Daoy (cell line): Measurements from ENCODE around the gene NRROS. TPM values are rescaled to one million over a fixed set of nuclear protein-coding genes. Genes with fewer than 3 reads are reported as not detected.
"Not testable (repeated sequence)": the region's sequence is repeated elsewhere in the genome, so short reads cannot be mapped to it uniquely, and the experiment has no call there.

ENCODE experiments used
- DNase-seq: peaks from one replicate; pipeline ENCODE4 v3.0.0-alpha.2; 2015; ENCODE audit warnings: low read depth
- total RNA-seq: library from RNA; depleted of rRNA; stranded (reverse); fragments of >200 nt; shearing (Covaris generic); gene quantifications from 2 replicates; pipeline ENCODE4 v1.2.3, GENCODE V29; 2014

The NRROS gene
- total RNA-seq, 1 experiment from 2014 or later: 2.5 TPM

DNA sequence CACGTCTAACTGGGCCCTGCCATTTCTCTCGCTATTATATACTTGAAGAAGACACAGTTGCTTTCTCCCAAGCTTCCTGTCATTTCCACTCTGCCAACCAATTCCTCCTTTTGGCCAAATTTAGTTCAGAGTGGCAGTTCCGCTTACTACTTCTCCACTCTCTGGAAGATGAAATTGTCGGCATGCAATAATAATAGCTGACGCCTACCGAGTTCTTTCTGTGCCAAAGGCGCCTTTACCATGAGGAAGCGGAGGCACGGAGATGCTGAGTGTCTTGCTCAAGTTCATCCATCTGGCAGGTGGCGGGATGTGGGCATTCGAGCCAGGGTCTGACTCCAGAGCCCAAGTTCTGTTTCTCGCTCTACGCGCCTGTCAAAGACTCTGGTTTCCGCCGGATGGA, 14.6 kb upstream of the NRROS start:
- DNase-seq: no peak

DNA sequence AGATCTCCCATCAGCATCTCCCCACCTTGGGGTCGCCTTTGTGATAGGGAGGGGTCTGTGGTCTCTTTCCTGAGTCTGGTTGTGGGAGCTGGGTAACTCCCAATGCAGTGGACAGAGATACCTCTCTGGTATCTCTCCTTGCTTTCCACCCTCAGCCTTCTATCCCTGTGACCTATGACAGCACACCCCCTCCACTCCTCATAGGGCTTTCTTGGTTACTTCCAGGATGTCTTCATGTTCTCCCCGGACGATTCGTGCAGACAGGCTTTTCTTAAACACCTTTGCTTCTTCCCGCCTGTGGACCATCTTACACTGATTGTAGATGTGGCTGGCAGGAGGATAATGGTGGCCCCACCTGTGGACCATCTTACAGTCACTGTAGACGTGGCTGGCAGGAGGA, 14.2 kb upstream of the NRROS start:
- DNase-seq: no peak

DNA sequence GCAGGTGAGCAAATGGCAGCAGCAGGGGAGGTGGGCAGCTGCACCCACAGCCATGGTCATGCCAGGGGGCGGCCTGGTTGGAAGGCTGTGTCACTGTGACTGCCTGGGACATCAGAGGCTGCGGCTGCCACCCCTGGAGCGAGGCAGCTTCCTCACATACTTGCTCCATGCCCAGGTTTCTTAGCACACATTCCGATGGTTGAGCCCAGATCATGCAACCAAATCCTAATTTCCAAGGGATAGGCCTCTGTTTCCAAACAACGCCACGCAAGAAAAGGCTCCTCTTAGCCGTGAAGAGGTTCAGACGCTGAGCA, 11.6 kb upstream of the NRROS start:
- DNase-seq: no peak

DNA sequence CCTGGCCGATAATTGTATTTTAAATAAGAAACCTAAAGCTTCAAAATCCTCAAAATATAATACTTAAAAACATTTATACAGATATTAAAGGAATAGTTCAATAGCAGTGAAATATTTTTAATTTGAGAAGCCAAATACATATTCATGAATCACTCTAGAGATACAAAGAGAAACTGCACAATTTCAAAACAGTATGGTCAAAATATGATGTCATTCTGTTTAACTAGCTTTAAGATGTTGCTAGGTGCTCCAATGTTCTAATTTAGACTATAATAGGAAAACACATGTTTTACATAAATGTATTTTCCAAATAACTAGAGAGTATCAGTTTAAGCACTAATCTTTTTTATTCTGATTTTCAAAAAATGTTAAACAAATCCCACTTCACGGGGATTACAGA, 10.3 kb upstream of the NRROS start:
- no peak for DNase-seq

DNA sequence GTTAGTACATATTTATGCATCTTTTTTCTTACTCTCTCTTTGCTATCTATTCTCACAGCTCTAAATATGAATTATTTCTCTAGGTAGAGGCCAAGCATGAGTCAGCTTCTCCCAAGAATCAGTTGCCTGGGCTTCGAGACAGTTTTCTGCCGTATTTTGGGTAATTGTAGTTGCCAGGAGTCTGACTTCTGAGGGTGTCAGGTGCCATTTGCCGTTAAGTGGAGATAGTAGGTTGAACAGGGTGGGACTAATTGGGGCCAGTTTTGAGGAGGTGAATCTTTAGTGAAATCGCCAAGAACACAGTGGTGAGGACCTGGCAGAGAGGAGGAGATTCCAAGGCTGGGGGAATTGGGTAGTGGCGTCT, 7.8 kb upstream of the NRROS start:
- no peak for DNase-seq

DNA sequence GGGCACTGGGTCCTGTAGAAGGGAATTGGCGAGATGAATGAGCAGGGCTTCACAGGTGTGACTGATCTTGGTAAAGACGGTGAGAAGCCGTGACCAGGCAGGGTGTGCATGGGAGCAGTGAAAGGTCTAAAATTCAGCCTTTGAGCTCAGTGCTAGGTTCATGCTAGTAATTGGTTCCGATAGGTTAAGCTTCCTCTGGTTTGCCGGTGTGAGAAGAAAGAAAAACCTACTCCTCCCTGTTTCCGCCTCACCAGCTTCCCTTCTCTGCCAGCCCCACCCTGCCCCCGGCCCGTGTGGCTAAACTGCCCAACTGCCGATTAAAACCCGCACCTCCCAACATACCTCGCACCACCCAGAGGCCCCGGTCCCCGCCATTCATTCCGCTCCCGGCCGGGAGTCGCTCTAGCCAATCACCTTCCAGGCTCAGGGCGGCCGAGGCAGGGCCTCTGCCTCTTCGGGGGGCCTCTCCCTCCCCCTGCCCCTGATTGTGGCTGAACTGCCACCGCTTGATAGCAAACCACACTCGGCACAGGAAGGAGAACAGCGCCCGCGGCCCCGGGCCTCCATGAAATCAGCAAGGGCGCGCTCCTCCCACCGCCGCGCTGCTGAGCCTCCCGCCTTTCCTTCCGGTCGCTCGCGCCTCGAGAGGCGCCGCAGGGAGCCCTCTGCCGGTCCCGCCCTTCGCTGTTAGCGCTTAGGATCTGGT, 7.3 kb upstream of the NRROS start:
- DNase-seq: peak; percentile 93

DNA sequence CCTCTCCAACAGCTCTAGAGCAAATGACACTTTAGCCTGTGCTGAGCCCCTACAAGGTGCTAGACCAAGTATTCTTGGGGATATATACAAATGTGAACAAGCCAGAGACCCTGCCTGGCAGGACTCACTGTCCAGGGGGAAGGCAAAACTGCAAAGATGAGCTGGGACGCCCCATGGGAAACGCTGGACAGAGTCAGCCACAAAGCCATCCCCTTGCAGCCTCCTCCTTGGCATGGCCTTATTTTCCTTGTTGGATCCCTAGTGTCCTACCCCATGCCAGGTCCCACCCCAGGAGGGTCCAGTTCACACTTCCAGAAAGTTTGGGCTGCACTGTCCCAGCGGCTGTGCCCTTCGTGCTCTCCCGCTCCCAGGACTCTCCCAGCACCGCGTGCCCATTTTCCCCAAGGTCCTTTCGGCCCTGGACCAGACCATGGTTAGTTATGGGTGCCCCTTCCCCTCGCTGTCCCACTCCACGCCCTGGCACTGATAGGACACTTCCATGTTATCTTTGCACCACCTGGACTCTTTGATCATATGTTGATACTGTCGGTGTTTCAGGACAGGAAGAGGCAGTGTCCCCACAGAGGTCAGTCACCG, 5.8 kb upstream of the NRROS start:
- no peak for DNase-seq

DNA sequence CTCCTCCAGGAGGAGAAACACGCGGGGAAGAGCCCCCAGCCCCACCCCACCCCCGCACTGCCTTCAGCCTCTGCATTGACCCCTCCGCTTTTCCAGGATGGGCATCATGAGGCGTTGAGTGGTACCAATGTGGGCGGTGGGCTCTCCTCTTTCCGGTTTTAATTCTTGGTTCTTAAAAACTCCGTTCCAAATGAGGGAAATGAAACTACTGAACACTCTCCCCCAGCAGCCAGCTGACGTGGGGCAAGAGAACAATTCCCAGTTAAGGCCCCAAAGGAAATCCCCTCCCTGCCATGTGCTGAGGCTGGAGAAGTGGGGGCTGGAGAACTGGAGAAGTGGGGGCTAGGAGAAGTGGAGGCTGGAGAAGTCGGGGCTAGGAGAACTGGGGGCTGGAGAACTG, 5.3 kb upstream of the NRROS start:
- no peak for DNase-seq

DNA sequence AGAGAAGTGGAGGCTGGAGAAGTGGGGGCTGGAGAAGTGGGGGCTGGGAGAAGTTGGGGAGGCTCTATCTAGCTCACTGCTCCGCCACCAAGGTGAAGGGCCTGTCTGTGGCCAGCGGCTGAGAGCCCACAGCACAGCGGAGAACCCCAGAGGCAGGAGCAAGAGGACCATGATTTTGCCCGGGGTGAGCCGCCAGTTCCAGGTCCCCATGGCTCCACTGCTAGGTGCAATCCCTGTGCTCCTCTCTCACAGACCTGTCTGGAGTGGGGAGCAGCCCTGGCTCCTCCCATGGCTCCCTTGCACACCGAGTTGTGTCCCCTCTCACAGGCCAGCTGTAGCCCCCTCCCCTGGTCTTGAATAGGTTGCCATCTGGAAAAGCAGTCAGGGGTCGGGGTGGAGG, 4.7 kb upstream of the NRROS start:
- no peak for DNase-seq

DNA sequence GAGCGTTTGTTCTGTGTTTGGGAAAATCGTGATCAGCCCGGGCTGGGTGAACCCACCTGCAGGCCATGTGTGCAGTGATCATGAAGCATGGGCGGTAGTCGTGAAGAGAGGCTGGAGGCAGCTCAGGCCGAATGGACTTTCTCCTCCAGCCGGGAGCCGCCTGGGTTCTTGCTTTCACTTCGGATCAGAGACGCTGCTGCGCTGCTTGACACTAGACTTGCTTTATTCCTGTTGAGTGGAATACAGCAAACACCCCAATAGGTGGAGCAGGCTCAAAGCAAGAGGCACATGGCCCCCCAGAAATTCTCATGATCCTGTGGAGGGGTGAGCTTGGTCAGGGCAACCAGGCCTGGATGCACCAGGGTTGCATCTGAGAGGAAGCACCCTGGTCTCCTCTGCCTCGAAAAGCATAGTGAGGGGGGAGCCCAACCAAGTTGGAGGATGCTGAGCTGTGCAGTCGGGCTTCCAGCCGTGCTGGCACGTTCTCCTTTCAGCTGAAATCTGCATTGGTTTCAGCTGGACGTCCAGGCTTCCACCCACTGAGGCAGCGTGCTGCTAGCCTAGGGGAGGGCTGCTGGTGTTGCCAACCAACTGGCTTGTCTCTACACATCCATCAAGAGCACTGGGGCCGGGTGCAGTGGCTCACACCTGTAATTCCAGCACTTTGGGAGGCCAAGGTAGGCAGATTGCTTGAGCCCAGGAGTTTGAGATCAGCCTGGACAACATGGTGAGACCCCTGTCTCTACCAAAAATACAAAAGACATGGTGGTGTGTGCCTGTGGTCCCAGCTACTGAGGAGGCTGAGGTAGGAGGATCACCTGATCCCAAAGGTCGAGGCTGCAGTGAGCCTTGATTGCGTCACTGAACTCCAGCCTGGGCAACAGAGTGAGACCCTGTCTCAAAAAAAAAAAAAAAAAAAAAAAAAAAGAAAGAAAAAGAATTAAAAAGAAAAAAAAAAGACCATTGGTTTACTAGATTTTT, 2.8 kb upstream of the NRROS start:
- no peak for DNase-seq

DNA sequence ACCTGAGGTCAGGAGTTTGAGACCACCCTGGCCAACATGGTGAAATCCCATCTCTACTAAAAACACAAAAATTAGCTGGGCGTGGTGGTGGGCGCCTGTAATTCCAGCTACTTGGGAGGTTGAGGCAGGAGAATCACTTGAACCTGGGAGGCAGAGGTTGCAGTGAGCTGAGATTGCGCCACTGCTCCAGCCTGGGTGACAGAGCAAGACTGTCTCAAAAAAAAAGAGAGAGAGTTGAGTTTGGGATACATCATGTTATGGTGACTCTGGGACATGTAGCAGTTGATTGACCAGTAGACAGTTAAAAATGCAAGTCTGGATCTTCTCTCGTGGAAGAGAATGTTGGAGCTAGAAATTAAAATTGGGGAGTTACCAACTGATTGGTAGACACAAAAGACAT, 1.6 kb upstream of the NRROS start:
- DNase-seq: not testable (repeated sequence)

DNA sequence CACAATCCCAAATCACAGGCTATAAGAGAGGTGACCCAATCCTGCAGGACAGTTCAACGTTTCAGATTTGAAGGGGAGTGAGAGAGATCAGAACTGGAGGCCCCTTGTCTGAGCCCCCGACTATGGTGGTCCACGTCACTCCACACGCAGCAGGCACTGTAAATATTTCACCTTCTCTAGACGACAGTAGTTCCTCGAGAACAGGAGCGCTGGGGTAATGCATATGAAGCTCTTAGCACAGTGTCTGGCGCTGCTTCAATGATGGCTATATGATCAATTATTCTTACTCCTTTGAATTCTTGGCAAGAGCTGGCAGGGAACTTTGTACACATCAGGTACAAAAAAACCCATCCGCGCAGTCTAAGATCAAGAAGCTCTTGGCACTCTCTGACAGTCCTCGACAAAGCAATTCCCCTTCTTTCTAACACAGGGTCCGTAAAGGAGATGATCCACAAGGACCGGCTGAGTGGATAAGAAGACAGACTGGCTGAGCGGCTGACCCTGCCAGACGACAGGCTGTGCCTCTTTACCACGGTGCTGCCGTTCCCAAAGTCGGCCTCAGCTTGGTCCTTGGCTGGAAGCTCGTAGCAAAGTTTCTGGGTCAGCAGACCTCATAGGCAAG, 522 bp upstream of the NRROS start:
- peak; percentile 20 for DNase-seq

DNA sequence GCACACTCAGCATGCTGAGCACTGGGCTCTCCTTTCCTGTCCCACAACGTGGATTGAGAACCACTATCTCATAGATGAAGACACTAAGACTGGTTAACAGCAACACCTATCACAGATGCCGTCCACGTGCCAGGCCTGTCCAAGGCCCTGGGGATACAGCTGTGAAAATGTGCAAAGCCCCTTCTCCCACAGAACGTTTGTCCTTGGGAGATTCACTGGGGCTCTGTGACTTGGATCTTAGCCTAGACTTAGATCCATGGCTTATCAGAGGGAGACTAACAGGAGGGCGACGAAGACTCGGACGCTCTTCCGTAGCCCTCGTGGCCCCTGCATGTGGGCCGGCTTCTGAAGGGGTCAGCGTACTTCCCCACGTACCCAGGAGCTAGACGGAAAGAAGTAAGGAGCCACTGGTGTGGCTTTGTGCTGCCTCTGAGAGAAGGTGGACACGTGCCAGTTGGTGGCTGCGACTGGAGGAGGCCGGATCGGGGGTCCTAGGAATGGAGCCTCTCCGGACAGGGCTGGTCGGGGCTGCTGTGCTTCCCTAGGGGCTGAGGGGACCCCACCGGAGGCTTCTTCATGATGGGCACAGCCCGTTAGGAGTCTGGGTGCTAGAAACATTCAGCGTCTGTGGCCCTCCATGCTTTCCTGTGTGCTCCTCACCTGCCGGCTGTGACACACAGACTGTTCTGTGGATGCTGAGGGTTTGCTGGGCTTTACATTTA, 964 bp downstream of the NRROS start:
- DNase-seq: no peak

DNA sequence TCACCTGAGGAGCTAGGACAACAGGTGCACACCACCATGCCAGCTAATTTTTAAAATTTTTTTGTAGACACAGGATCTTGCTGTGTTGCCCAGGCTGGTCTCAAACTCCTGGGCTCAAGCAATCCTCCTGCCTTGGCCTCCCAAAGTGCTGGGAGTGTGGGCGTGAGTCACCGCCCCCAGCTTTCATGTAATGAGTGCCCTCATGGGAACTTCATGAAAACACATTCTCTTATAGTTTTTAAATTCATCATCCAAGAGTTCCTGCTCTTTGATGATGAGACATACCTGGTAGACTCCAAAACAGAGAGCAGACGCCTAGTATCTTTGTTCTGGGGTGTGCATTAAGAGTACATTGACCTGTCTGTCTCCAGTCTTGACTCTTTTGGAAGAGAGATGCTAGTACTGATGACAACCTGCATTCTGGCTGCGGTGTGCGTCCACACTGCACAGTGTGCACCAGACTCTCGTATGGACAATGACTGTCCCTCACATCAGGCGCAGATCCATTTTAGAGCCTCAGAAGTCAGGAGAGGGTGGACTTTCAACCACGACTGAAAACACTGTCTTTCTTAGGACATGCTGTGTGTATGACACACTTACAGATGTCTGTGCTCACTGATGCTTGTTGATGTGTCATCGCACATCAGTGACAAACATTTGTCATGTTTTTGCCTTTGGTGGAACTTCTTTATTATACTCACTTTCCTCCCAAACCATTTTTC, 2.0 kb downstream of the NRROS start:
- no peak for DNase-seq

DNA sequence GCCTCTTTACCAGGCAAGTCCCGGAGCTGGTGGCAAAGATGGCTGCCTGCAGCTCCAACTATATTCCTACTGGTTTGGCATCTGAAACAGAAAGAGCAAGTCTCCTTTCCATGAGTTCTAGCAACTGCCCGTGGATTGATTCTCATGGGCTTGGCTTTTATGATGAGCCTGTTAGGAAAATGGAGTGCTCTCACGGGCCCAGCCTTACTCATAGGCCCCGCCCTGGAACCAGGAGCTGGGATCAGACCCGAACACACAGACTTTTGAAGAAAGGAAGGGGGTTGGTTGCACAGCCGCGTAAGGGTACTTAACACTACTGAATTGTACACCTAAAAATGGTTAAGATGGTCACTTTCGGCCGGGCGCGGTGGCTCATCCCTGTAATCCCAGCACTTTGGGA, 2.9 kb downstream of the NRROS start:
- no peak for DNase-seq

DNA sequence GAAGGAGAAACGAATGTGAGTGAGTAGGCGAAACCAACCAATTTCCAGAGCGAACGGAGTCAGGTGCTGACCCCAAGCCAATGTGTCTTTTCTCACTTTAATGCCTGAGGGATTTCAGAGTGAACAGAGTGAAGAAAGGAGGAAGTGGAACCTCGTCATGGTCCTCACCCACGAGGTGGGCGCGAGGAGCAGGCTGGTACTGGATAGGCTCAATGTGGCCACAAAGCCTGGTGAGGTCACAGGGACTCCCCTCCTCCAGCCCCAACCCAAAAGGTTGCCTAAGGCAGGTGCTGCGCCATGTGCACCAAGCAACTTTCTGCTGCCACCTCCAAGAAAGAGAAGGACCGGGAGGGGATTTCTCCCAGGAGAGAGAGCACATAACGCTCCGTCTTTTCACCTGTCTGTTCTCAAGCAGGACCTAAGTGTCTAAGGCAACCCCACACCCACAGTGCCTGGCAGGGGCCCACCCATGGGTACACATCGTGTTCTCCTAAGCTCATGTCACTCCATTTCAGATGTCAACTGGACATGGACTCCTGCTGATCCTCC, 3.8 kb downstream of the NRROS start:
- DNase-seq: no peak

DNA sequence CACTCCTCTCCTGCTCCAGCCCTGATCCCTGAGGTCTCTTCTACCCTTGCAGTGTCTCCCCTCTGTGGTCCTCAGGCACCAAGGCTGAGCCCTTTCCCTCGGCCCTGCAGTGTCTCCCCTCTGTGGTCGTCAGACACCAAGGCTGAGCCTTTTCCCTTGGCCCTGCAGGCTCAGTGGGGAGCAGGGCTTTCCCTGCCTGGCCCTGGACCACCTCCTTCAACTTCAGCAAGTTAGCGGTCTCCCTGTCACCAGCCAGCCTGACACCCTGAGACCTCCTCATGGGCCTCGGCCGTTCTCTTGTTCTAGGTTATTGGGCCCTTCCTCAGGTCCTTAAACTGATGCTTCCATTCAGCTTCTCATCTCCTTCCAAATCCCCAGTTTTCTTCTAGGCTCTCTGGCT, 4.3 kb downstream of the NRROS start:
- no peak for DNase-seq

DNA sequence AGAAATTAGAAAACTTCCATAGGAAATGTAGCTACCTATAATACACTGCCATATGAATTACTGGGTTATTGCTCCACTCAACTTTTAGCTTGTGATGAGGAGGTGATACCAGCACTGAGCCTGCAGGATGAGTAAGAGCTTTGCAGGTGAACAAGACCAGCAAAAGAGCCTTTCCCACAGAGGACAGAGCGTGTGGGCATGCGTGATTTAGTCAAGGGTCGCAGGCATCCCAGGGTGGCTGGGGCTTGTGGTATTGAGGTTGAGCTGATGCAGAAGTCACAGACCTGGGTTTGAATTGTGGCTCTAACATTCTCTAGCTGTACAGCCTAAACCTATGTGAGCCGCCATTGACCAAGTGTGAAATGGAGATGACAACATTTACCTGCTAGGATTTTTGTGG, 5.6 kb downstream of the NRROS start:
- no peak for DNase-seq

DNA sequence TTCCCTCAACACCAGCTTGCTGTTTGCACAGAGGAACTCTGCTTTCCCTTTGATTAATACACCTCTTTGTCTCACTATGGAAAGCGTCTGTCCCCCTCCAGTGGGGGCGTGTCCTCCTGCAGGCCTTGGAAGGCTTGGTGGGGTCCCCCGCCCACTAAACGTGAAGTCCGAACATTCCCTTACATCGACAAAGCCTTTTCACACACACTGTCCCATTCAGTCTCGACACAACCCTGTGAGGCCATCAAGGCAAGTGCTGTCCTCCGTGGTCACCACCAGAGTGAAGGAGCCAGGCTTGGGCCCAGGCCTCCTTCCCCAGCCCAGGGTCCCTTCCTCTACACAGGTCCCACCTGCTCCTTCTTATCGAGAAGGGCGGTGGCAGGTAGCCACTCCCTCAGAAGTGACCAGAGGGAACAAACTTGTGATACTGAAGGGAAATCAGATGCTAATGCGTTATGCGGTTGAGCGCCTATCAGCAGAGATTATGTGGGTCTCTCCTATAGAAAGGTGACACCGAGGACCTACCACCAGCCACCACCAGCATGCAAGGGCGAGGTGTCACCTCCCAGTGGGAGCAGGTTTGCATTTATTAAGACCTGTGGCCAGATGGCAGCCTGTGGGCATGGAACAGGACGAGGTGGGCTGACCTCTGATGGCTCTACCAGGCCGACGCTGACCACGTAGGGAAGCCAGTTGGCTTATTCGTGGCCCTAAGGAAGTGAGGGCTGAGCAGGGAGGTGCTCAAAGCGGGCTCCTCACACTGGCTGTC, 6.6 kb downstream of the NRROS start:
- no peak for DNase-seq

DNA sequence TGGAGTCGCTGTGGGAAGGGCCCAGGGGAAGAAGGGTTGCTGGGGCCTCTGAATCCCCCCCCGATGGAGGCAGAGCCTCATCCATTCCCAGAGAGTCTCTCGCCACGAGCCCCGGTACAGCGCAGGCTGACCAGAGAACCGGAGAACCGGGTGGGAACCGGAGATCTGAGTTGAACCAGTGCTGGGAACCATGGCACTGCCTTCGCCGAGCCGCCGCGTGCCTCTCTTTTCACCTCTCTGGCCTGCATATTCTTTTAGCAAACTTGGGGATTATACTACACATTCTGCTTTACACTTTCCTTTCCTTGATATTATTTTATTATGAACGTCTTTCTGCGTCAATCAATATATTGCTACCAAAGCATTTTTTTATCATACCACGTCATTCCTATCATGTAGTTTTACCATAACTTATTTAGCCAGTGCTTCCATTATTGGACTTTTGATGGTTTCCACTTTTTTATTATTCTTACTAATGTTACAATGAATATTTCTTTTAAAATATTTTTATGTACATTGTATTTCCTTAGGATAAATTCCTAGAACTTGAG, 7.2 kb downstream of the NRROS start:
- DNase-seq: no peak
